Fibroblast of skin of scalp (primary cell): ENCODE measurements around the gene ATF3.
"Not testable (repeated sequence)": the region's sequence is repeated elsewhere in the genome, so short reads cannot be mapped to it uniquely, and the experiment has no call there.

Experiments
- DNase-seq: peaks from one replicate; pipeline ENCODE4 v3.0.0-alpha.2; 2013

The ATF3 gene

GRCh38 chr1:212629450-212630157 is 21.0 kb downstream of the ATF3 start:
- DNase-seq, result no peak

GRCh38 chr1:212630158-212630900 is 21.8 kb downstream of the ATF3 start:
- DNase-seq, result peak; percentile 63

DNA sequence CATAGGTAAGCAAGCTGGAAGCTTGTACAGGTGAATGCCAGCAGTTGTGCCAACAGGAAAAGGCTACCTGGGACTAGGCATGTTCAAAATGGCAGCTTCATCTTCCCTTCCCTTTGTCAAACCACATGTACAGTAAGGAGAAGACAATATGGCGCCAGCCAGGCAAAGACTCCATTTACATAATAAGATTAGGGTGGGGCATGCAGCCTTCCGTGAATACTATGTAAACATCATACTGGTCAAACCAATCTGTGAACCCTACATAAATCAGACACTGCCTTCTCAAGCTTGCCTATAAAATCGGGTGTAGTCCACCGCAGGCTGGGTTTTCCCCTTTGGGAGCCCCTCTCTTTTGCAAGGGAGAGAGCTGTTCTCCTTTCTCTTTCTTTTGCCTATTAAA is 24.6 kb downstream of the ATF3 start:
- no peak for DNase-seq

DNA sequence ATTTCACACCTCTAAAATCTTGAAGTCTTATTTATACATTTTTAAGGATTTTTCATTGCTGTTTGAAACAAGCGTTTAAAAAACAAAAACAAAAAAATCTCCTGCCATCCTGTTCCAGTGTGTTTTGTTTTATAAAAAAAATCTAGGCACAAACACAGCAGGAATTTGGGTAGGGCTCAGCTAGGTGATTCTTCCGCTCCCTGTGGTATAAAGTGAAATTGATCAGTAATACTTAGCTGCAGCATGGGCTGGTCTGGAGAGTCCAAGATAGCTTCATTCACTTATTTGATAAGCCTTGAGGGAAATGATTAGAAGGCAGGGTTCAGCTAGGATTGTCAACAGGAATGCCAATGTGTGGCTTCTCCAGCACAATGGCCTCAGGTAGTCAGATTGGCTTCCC is 25.7 kb downstream of the ATF3 start:
- DNase-seq, result no peak

GRCh38 chr1:212635141-212635631 is 26.6 kb downstream of the ATF3 start:
- peak; percentile 87 for DNase-seq

DNA sequence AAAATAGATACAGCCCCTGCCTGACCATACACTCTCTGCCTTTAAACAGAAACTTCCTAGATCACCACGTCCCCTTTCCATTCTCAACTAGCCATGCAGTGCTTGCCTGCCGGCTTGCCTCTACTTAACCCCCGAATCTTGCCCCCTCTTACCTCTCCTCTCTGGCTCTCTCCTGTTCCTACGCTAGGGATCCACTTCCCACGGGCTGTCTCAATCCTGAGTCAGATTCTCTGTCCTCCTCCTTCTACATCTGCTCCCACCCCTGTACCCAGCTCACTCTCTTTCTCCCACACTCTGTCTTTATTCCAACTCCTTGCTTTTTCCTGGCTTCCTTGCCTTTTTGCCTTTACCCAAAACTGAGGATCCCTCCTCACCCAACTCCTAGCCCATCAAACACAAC is 29.3 kb downstream of the ATF3 start:
- DNase-seq, result peak; percentile 46

DNA sequence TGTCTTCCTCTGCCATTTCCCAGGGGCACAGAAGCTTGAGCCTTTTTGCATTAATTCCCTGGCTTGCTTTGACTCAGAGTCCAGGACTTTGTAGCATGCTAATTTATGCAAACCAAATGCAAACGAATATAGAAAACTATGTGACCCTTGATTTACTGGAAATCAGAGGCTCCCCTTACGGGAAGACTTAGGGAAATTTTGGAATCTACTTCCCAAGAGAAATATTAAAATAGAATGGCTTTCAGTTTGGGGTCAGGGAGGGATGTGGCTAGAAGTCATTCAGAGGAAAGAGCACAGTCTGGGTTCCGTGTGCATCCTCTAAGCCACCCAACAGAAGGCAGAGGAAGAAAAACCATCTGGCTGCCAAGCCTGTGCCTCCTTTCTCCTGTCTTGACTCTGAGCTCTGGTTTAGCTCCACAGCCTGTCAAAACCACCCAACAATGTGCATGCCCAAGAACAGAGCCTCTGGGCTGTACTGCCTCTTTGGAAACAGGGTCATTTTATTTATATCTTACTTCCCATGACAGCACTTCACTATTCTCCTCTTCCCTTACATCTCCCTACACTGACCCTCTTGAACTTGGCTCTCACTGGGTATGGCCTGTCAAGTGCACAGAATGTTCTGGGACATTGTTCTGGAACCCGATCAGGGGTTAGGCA is 30.1 kb downstream of the ATF3 start:
- peak; percentile 93 for DNase-seq

DNA sequence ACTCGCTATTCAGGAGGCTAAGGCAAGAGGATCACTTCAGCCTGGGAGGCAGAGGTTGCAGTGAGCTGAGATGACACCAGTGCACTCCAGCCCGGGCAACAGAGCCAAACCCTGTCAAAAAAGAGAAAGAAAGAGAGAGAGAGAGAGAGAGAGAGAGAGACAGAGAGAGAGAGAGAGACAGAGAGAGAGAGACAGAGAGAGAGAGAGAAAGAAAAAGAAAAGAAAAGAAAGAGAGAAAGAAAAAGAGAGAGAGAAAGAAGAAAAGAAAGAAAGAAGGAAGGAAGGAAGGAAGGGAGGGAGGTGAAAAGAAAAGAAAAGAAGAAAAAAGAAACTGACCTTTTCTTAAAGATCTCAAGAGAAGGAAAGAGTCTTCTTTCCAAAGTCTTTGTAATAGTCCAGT is 31.0 kb downstream of the ATF3 start:
- DNase-seq, result not testable (repeated sequence)

DNA sequence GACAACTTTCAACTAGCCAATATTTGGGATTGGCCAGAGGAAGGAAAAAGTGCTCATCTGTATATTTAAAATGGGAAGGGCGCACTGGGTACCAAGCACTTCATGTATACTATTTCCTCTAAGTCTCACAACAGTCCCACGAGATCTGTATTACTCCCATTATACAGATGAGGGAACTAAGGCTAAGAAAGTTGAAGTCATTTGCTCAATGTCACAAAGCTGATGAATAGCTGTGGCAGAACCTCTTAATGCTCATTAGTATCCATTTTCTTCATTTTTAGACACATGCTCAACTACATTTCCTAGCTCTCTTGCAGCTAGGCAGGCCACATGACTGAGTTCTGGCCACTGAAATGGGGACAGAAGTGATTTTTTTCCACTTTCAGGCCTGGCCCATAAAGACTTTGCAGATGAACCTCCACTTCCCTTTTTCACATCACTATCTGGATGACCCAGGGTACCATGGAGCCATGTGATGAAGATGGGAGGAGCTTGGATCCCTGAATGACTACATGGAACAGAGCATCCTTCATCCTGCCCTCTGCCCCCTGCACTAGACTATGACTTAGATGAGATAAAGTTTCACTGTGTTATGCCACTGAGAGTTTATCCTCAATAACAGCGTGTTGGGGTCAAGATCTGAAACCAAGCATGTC is 31.8 kb downstream of the ATF3 start:
- DNase-seq, result no peak

DNA sequence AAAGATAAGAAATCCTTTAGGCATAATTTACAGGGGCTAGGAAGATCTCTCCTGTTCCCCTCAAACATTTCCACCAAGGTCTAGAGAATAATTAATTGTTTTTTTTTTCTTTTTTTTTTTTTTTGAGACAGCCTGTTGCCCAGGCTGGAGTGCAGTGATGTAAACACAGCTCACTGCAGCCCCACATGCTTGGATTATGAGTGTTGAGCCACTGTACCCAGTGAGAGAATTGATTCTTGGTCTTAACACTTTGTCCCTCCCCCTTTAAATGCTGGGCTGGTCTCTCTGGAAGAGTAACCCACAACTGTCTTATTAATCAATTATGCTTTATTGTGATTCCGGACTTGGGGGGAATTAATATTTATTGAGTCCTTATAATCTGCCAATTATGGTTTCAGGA is 33.4 kb downstream of the ATF3 start:
- DNase-seq, result peak; percentile 59

- no peak for DNase-seq
Measured at GRCh38 chr1:212643877-212644276, 35.3 kb downstream of the ATF3 start.

GRCh38 chr1:212644866-212645545 is 36.4 kb downstream of the ATF3 start:
- DNase-seq, result no peak

- DNase-seq, result no peak
Measured at GRCh38 chr1:212645546-212646543, 37.3 kb downstream of the ATF3 start.

GRCh38 chr1:212646588-212646987 is 38.0 kb downstream of the ATF3 start:
- no peak for DNase-seq

DNA sequence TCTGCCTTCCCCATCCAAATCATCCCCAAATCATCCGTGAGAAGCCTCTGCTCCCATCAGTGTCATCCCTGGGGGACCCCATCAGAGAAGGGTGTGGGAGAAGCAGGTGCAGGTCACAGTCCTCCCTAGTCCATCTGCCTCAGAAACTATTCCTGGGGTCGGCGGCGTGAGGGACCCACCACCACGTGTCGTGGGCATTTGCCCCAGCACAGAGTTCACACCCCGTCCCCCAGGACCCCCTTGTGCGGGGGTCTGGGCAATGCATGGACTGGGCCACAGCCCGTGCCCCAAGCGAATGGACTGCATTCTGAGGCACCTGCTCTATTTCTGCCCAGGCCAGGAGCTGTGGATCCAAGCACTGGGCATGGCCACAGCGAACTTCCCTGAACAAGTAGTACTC is 38.4 kb downstream of the ATF3 start:
- no peak for DNase-seq

GRCh38 chr1:212648431-212648830 is 39.9 kb downstream of the ATF3 start:
- no peak for DNase-seq

- peak; percentile 62 for DNase-seq
Measured at GRCh38 chr1:212649020-212649419, 40.5 kb downstream of the ATF3 start.

GRCh38 chr1:212650228-212650627 is 41.7 kb downstream of the ATF3 start:
- no peak for DNase-seq

GRCh38 chr1:212651521-212651920 is 43.0 kb downstream of the ATF3 start:
- peak; percentile 55 for DNase-seq

DNA sequence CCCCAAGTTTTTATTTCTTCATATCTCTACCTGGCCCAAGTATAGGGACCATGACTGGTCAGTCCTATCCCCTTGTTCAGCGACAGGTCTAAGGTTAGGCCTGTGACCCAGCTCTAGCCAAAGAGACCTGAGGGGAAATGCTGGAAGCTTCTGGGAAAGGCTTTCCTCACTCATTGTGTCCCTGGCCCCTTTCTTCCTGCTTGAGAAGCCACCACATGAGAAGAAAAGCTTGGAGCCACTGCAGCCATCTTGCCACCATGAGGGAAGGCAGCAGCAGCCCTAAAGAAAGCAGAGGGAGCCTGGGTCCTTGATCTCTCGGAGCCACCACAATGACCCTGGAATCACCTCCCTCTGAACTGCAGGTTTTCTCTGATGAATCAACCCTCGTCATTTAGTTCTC is 43.4 kb downstream of the ATF3 start:
- DNase-seq, result no peak

DNA sequence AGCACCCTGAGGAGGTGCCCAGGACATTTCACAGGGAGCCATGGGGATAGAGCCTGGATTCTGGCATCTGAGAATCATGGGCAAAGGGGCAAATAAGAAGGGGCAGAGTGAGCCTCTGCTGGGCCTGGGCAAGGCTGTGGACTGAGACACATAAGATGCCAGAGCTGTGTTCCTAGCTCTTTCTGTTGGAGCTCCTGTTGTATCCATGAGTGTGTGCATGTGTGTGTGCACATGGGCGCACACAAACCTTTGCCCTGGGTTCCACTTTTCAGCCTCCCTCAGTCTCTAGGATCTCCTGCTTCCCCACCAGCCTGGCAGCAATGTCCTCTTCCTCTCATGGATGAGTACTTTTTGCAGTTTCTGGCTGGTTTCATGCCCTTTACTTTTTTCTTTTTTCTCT is 44.0 kb downstream of the ATF3 start:
- no peak for DNase-seq
